Lung (tissue), 12 donors: ENCODE measurements around the gene SLC35F4. TPM values are rescaled to one million over a fixed set of nuclear protein-coding genes. Genes with fewer than 3 reads are reported as not detected.
"Not testable (repeated sequence)": the region's sequence is repeated elsewhere in the genome, so short reads cannot be mapped to it uniquely, and the experiment has no call there.

Experiments used
- ATAC-seq: fragments of 200-7000 bp; cut with Tn5 transposase; one replicate; pipeline ENCODE4 v1.9.1; 2020; ENCODE audit warnings: moderate number of reproducible peaks; ENCODE audit not compliant: insufficient read depth, low FRiP score
- DNase-seq, 3 donors: peaks; one replicate each; pipeline ENCODE4 v3.0.0-alpha.2; 2013 to 2017
- H3K27ac ChIP-seq, 2 donors: one replicate each; pipeline ENCODE4 v1.5.1; 2013; ENCODE audit warnings: mild to moderate bottlenecking in 2 of 2, moderate library complexity in 2 of 2, control low read depth in 1 of 2, inconsistent platforms in 1 of 2, low read depth in 1 of 2, low read length in 1 of 2
- H3K27me3 ChIP-seq, 3 donors: one replicate each; pipeline ENCODE4 v1.5.1; 2013; ENCODE audit warnings: low read length in 2 of 3; ENCODE audit not compliant: control insufficient read depth in 3 of 3, insufficient read depth in 3 of 3
- H3K36me3 ChIP-seq, 4 donors: one replicate each; pipeline ENCODE4 v1.5.1; 2013; ENCODE audit warnings: low read length in 4 of 4, mild to moderate bottlenecking in 1 of 4, moderate library complexity in 1 of 4; ENCODE audit not compliant: control insufficient read depth in 4 of 4, insufficient read depth in 4 of 4
- H3K4me1 ChIP-seq, 5 donors: one replicate each; pipeline ENCODE4 v1.5.1; 2013; ENCODE audit warnings: low read length in 5 of 5, mild to moderate bottlenecking in 2 of 5, moderate library complexity in 1 of 5; ENCODE audit not compliant: control insufficient read depth in 5 of 5, insufficient read depth in 5 of 5
- H3K4me3 ChIP-seq: one replicate; pipeline ENCODE4 v1.5.1; 2013; ENCODE audit warnings: mild to moderate bottlenecking, control low read depth, moderate library complexity
- H3K9ac ChIP-seq, 2 donors: one replicate each; pipeline ENCODE4 v1.5.1; 2013; ENCODE audit warnings: low read length in 2 of 2, control low read depth in 1 of 2; ENCODE audit not compliant: insufficient read depth in 1 of 2
- H3K9me3 ChIP-seq, 4 donors: one replicate each; pipeline ENCODE4 v1.5.1; 2013; ENCODE audit warnings: low read length in 3 of 4, mild to moderate bottlenecking in 1 of 4, moderate library complexity in 1 of 4; ENCODE audit not compliant: control insufficient read depth in 4 of 4, insufficient read depth in 3 of 4
- CTCF ChIP-seq: IDR thresholded peaks from 2 replicates; pipeline ENCODE4 v1.5.1; 2012; ENCODE audit warnings: mild to moderate bottlenecking; ENCODE audit errors: control extremely low read depth, extremely low read depth
- WGBS, 2 donors: extraction: QIAGEN DNeasy Blood & Tissue Kit; methylation state at CpG; one replicate each; pipeline ENCODE4 v1.1.7; 2013; 5-methylcytosine and 5-hydroxymethylcytosine counted together
- polyA plus RNA-seq, 2 donors: library from polyadenylated mRNA; stranded (reverse); fragments of 200-250 nt; gene quantifications; one replicate each; pipeline ENCODE4 v1.2.1, GENCODE V29; 2013
- total RNA-seq, 2 donors: library from RNA; depleted of rRNA in 1 of 2; stranded (reverse); fragments of >200 nt in 1 of 2; gene quantifications; one replicate each; pipeline ENCODE4 v1.2.1, GENCODE V29; 2014 to 2021
- donor health status: control.
- donor health status: control.
- donor health status: Bipolar disorder and iron deficiency.
- donor health status: healthy.
- donor health status: DM: yes; HTN: yes; CAD: no.

SLC35F4 gene
- total and polyA plus RNA-seq, 4 donors = not detected

GRCh38 chr14:57732463-57733285 is 133.2 kb downstream of the SLC35F4 start:
- peaks cover 0 to 2% (median 0%) of the 10 kb centered on the region in 5 donors for H3K4me1 ChIP-seq
- peak in 2 of 3 donors; percentile 41 to 75 for DNase-seq
- no peaks in the 10 kb centered on the region for H3K36me3 ChIP-seq
- TF ChIP-seq CTCF = no peak
- no peak overlapping the region for H3K4me3 ChIP-seq
- no peak overlapping the region for H3K27ac ChIP-seq
- H3K27me3 ChIP-seq = no peaks in the 10 kb centered on the region
- H3K9ac ChIP-seq = no peak overlapping the region
- ATAC-seq = no peak
- peaks cover 0 to 5% (median 1%) of the 10 kb centered on the region in 4 donors for H3K9me3 ChIP-seq
- 47 to 60% methylated on average over 3 of the region's 3 CpGs for WGBS, 2 donors

GRCh38 chr14:57729208-57730187 is 136.4 kb downstream of the SLC35F4 start:
- H3K27ac ChIP-seq = no peak overlapping the region
- peaks cover 0 to 2% (median 0%) of the 10 kb centered on the region in 5 donors for H3K4me1 ChIP-seq
- ATAC-seq (no peak), DNase-seq (peak in 2 of 3 donors; percentile 18 to 39)
- no peak overlapping the region for H3K4me3 ChIP-seq
- 55 to 65% methylated on average over 5 of the region's 5 CpGs for WGBS, 2 donors
- H3K9me3 ChIP-seq = peaks cover 0 to 2% (median 0%) of the 10 kb centered on the region in 4 donors
- no peak for TF ChIP-seq CTCF
- H3K9ac ChIP-seq = no peak overlapping the region
- H3K27me3 ChIP-seq = no peaks in the 10 kb centered on the region
- no peaks in the 10 kb centered on the region for H3K36me3 ChIP-seq

- TF ChIP-seq CTCF = no peak
- H3K27ac ChIP-seq = no peak overlapping the region
Measured at GRCh38 chr14:57725399-57726077, 140.4 kb downstream of the SLC35F4 start.

GRCh38 chr14:57722141-57722540 is 143.8 kb downstream of the SLC35F4 start:
- H3K4me1 ChIP-seq, ATAC-seq, DNase-seq, H3K9me3 ChIP-seq, H3K4me3 ChIP-seq, H3K27me3 ChIP-seq, H3K27ac ChIP-seq, H3K9ac ChIP-seq, H3K36me3 ChIP-seq: not testable (repeated sequence)

More at GRCh38 chr14:57725399-57726077, 140.4 kb downstream of the SLC35F4 start:
- H3K4me1 ChIP-seq = no peaks in the 10 kb centered on the region
- no peaks in the 10 kb centered on the region for H3K36me3 ChIP-seq
- ATAC-seq (no peak), DNase-seq (no peak)
- H3K27me3 ChIP-seq = no peaks in the 10 kb centered on the region
- 72 to 82% methylated on average over 2 of the region's 2 CpGs for WGBS, 2 donors
- H3K9ac ChIP-seq = no peak overlapping the region
- peaks cover 0 to 5% (median 1%) of the 10 kb centered on the region in 4 donors for H3K9me3 ChIP-seq
- H3K4me3 ChIP-seq = no peak overlapping the region
